GM21360 (cell line): ENCODE results near the gene ACD.
"Not testable (repeated sequence)": the region's sequence is repeated elsewhere in the genome, so short reads cannot be mapped to it uniquely, and the experiment has no call there.

ENCODE experiments used
- ATAC-seq: cut with Tn5 transposase; IDR thresholded peaks from one replicate; pipeline ENCODE4 v1.9.1; 2021; ENCODE audit warnings: mild to moderate bottlenecking, moderate library complexity; ENCODE audit not compliant: unreplicated experiment

Gene ACD

GRCh38 chr16:67659675-67660563 is at the start of gene ACD:
Gene ACD (minus strand): TSS chr16:67660260. CDS start chr16:67660220, 40 bp downstream.
- peak; percentile 48 for ATAC-seq

- no peak for ATAC-seq
These were observed 49.0 kb upstream of the ACD start for GRCh38 chr16:67709050-67709449.

- ATAC-seq, result no peak
These were observed 48.3 kb upstream of the ACD start for GRCh38 chr16:67708368-67708771.

- ATAC-seq, result no peak
These were observed 47.7 kb upstream of the ACD start for GRCh38 chr16:67707790-67708189.

- no peak for ATAC-seq
These were observed 47.1 kb upstream of the ACD start for GRCh38 chr16:67707210-67707609.

- ATAC-seq, result no peak
These were observed 44.0 kb upstream of the ACD start for GRCh38 chr16:67704110-67704509.

GRCh38 chr16:67703626-67704025 is 43.6 kb upstream of the ACD start:
- ATAC-seq, result no peak

GRCh38 chr16:67702130-67702529 is 42.1 kb upstream of the ACD start:
- ATAC-seq, result no peak

- no peak for ATAC-seq
These were observed 41.4 kb upstream of the ACD start for GRCh38 chr16:67701420-67701819.

- ATAC-seq, result no peak
These were observed 39.2 kb upstream of the ACD start for GRCh38 chr16:67699265-67699664.

GRCh38 chr16:67697422-67698185 is 37.5 kb upstream of the ACD start:
- no peak for ATAC-seq

- no peak for ATAC-seq
These were observed 34.6 kb upstream of the ACD start for GRCh38 chr16:67694611-67695010.

GRCh38 chr16:67693517-67694285 is 33.6 kb upstream of the ACD start:
- ATAC-seq, result not testable (repeated sequence)

GRCh38 chr16:67685388-67686112 is 25.5 kb upstream of the ACD start:
- no peak for ATAC-seq

GRCh38 chr16:67683767-67684166 is 23.7 kb upstream of the ACD start:
- ATAC-seq, result no peak

- ATAC-seq, result no peak
These were observed 20.2 kb upstream of the ACD start for GRCh38 chr16:67679935-67680897.

- ATAC-seq, result no peak
These were observed 18.4 kb upstream of the ACD start for GRCh38 chr16:67678354-67679023.

GRCh38 chr16:67677712-67678111 is 17.7 kb upstream of the ACD start:
- ATAC-seq, result no peak

GRCh38 chr16:67676939-67677338 is 16.9 kb upstream of the ACD start:
- no peak for ATAC-seq
